Myocyte (in vitro differentiated cells): ENCODE measurements around the gene KLHL22. TPM values are rescaled to one million over a fixed set of nuclear protein-coding genes. Genes with fewer than 3 reads are reported as not detected.

ENCODE experiments used
- DNase-seq: peaks from one replicate; pipeline ENCODE4 v3.0.0-alpha.2; 2012; ENCODE audit warnings: low read depth
- total RNA-seq: library from RNA; depleted of rRNA; stranded (reverse); fragments of >200 nt; gene quantifications from 2 replicates; pipeline ENCODE4 v1.2.3, GENCODE V29; 2014

Gene KLHL22
- total RNA-seq, 1 donor from 2014 or later, result 31.5 TPM

DNA sequence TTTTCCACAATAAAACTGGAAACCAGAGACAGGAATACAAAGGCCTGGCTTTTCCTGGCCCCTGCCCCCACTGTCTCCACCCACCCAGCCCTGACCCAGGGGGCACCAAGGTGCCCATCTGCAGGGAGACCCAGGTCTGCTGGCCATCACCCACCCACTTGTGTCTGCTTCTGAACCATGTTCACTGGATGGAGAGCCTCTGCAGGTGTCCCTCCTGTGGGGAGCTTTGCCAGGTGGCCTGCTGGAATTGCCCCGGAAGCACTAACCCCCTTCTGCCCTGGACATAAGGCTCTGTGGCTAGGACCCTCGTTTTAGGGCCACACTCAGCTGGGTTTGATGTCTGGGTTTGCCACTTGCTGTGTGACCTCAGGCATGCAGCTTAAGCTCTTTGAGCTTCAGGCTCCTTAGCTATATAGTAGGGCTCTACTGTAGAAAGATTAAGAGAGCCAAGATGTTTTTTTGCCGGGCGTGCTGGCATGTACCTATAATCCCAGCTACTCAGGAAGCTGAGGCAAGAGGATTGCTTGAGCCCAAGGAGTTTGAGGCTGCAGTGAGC is 61.8 kb downstream of the KLHL22 start:
- DNase-seq, result no peak

DNA sequence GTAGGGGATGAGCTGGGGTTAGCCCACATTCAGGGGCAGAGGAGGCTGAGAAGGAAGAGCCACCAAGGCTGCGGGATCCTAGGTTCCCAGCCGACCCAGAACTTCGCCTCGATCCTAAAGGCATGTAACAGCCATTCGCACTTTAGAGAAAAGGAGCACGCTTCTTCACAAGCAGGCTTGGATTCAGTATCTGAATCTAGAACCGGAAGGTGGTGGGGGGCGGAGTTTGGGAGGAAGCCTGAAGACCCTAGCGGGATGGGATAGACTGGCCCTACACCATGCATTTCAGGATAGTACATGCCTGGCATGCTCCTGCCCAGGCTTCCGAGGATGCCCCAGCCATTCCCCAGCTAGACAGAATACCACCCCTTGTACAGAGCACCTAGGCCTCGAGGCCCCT is 62.4 kb downstream of the KLHL22 start:
- DNase-seq, result no peak

DNA sequence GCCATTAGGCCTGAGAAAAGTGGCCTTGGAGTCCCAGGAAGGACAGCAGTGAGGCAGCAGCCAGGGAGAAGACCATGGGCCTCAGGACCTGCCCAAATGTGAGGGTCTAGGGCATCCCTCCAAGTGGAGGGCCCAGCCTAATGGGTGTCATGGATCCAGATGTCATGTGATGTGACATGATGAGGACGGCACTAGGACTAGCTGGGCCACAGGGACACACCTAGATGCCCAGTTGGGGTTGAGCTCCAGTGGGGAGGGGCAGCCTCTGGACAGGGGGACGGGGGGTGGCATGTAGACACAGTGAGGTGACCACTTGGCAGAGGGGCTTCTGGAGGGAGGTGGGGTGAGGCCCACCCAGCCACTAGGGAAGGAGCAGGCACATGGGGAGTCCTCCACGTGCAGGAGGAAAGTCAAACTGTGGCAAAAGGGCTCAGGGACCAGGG is 63.3 kb downstream of the KLHL22 start:
- DNase-seq, result no peak

DNA sequence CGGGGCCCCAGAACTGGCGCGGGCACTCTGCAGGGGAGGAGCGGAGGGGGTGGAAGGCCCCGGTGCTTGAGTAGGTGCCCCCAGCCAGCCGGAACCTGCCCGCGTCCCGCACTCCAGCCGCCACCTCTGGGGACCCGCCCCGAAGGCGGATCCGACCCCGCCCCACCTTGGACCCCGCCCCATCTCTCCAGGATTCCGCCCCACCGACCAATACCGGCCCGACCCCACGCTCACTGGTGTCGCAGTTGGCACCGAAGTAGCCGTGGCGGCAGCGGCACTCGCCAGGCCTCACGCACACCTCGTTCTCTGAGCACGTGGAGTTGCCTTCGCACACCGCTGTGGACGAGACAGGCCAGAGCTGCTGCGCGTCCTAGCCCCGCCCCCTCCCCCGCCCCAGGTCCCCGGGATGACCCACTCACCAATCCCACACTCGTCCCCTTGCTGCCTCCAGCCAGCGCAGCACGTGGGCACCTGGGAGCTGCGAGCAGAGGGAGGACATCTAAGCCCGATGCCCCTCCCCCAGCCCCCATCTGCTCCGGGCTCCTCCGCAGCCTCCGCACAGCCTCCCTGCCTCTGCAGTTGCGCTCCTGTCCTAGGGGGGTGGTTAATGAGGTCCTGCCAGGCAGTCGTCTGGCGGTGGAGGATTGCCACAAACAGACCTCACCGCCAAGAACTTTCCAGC is 63.9 kb downstream of the KLHL22 start:
- DNase-seq, result no peak

DNA sequence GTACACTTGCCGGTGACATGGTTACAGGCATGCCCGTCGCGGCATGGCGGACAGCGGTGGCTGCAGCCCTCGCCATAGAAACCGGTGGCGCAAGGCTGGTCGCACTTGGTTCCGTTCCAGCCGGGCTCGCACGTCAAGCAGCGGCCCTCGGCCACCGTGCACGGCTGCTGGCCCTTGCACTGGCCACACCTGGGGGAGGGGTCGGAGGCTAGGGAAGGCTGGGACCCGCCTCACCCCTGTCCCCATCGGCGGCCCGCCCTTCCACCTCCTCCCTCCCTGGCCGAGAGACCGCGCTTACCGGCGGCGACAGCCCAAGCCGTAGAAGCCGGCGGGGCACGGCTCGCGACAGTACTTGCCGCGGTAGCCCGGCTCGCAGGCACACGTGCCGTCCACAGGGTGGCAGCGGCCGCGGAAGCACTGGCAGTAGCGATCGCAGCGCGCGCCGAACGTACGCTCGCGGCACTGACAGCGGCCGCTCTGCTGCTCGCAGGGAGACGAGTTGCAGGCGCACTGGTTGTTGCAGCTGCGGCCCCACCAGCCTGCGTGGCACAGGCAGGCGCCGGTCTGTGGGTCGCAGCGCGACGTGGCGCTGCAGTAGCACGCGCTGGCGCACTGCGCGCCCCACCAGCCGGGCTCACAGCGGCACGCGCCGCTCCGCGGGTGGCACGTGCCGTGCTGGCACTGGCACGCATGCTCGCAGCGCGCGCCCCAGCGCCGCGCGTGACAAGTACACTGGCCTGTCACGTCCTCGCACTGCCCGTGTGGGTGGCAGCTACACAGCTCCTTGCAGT is 64.7 kb downstream of the KLHL22 start:
- DNase-seq, result no peak

DNA sequence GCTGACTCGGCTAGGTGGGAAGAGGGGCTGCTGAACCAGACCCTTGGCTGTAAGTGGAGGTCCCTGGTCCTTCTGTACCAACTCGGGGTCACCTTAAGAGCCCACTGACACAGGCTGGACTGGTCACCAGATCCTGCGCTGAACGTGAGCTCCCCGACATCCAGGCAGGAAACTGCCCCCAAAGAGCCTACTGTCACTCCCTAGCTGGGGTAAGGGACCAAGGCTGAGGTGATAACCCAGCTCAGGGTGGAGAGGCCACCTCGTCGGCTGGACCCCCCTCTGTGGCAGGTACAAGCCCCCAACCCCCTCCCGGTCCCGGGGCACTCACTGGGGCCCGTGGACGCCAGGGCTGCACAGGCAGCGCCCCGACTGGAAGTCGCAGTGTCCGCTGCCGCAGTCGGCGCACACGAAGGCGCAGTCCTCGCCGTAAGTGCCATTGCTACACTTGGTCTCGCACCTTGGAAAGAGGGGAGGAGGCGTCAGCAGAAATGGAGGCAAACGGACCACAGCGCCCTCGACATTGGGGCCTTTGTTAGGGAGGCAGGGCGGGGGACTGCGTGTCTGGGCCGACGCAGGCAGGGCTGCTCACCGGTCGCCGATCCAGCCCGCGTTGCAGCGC is 65.4 kb downstream of the KLHL22 start:
- no peak for DNase-seq

DNA sequence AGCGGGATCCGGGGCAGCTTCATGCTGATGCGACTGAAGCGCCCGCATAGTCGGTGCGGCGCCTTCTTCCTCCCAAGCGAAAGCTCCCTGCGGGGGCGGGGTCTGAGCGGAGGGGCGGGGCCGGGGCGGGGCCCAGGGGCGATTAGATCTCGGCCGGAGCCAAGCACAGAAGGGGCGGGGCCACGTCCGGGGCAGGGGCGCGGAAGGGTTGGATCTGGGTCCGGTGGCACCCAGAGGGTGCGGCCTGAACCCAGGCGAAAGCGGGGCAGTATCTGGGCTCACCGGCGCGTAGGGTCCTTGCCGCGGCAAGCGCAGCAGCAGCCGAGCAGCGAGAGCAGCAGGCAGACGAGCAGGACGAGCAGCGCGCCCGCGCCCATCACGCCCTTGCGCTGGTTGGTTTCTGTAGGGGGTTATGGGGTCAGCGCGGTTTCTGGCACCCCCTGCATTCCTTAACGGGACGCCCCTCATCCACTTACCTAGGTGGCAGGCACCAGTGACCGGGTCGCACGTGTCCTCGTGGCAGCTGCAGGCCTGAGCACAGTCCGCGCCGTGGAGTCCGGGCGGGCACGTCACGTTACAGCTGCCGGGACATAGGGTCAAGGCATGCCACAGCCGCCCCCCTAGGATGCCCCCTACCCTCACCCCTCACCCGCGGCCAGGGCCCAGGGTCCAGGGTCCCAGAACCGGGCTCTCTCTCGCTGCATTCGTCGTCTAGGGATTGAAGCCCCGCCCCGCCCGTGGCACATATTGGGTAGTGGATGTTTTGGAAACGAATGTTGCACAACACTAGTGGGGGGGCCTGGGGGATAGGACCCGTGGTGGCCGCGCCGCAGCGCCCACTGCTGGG is 66.1 kb downstream of the KLHL22 start:
- no peak for DNase-seq

DNA sequence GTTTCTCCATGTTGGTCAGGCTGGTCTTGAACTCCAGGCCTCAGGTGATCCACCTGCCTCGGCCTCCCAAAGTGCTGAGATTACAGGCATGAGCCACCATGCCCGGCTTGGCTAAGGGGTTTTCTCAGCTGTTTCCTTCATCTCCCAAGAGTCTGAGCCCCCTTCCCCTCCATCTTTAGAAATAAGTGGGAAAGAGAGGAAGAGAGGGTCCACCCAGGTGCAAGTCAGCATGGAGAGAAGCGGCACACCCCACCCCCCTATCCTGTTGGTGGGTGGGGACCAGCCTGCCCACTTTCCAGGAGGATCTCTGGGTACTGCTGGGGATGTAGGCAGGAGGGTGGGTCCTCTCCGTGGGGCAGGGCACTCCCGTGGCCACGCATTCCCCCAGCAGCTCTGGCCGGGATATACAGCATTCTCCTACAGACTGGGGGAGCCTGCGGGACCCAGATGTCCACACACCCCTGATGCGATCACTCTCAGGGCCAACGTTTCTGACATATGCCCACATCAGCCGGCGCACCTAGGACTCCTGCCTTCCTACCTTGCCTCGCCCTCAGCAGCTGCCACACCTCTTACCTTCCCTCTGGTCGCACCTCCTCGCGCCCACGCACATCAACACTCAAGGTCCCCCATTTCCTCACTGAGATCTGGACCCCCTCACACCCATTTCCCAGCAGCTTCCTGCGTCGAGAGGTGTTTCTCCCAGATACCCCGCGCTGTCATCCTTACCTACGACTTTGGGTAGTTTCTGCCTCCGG is 66.9 kb downstream of the KLHL22 start:
- DNase-seq, result no peak

DNA sequence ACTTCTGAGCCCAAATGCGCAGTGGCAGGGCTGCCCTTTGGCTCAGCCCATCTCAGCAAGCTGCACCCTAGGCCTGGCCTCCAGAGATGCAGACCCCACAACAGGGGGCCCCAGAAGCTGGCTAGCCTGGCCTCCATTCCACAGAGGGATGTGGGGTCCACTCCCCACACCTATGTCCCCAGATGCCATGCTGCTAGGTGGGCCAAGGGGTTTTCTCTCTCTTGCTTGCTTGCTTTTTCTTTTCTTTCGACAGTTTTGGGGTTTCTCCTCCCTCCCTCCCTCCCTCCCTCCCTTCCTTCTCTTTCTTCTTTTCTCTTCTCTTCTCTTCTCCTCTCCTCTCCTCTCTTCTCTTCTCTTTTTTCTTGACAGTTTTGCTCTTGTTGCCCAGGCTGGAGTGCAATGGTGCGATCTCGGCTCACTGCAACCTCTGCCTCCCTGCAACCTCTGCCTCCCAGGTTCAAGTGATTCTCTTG is 67.6 kb downstream of the KLHL22 start:
- no peak for DNase-seq

DNA sequence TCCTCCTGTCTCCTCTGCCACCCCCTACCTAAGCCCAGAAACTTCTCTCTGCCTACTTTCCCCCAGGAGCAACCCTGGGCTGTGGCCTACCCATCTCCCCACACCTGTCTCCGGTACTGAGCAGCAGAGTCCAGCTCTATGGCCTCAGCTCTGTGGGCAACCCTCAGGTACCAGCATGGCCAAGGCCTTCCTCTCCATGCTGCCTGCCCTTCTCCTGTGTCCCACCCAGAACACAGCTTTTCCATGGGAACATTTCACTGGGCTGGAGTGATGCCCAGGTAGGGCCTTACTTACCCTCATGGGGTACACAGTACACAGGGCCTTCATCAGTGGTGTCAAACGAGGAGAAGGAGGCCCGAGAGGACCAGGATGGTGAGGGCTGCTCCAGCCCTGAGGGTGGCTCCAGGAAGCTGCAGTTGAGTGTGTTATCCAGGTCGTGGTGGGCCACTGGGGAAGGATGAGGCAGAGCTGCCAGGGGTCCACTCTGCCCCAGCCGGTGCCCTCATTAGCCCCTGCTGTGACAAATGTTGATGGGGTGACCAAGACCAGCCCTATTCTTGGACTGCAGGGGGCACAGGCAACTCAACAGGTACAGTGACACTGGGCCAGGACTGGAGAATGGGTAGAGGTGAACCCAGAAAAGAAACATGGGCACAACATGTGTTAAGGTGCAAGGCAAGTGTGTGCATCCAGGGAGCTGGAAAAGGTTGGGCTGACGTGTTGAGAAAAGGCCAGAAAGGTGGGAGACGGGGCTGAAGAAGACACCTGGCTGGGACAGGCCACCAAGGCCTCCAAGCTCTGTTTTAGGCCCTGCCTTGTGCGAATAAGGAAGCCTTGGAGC is 68.3 kb downstream of the KLHL22 start:
- no peak for DNase-seq

DNA sequence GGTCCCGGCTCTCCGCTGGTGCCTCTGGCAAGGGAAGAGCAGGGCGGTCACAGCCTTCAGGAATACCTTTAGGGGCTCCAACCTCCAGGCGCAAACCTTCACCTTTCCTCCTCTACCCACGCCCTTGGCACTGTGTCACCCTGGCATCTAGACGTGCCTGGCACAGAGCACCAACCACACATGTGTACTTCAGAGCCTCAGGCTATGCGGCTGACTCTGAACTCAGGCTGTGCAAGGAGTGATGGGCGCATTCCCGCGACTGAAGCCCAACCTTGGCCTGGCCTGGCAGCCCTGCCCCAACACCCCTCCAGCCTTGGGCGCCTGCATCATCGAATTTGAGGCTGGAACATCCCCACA is 69.4 kb downstream of the KLHL22 start:
- DNase-seq, result no peak

DNA sequence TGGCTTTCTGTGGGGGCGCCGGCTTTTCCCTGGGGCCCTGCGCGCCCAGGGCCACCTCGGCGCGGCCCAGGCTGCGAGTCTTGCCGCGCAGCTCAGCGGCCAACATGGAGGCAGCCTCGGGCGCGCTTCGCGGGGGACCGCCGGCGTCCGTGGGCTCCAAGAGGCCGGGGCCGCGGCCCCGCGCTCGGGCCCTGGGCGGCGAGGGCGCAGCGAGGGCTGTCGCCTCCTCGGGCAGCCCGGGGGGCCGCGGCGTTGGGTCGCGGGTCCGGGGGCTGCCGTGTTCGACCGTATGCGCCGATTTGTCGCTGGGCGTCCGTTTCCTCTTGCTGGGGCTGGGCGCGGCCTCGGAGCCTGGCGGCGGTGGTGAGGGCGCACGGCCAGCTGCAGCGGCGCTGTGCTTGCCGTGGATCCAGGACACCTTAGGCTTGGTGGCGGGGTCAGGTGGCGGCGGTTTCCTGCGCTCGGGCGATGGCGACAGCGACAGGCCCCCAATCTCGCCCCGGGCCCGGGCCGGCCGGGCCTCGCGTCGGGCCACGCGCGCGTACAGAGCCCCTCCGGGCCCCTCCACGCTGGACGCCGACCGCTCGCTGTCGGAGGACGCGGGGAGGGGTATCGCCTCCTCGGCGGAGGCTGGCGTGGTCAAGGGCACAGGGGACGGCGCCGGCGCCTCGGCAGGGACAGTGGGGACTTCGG is 69.9 kb downstream of the KLHL22 start:
- no peak for DNase-seq

DNA sequence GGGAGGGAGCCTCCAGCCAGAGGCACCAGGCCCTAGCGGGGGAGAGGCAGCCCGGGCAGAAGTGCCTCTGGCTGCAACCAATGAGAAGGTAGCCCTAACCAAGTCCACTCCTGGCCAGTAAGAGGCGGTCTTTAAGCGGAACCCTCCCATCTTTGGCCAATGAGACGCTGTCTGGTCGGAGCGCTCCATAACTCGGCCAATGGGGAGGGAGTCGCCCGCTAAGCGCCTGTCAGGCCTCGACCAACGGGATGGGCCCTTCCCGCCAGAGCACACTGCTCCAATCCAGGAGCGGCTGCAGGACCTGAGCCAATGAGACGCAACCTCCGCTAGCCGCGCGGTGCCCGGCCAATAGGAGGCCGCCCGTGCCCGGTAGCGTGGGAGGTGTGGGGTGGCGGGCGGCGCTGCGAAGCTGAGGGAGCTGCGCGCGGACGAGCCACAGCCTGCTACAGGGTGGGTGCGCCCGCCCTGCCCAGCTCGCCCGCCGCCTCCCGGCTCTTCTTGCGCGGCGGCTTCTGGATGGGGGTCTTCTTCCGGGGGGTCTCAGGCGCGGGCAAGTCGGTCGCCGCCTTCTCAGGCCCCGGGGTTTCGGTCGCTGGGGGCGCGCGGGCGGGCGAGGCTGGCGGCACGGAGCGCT is 70.5 kb downstream of the KLHL22 start:
- no peak for DNase-seq

DNA sequence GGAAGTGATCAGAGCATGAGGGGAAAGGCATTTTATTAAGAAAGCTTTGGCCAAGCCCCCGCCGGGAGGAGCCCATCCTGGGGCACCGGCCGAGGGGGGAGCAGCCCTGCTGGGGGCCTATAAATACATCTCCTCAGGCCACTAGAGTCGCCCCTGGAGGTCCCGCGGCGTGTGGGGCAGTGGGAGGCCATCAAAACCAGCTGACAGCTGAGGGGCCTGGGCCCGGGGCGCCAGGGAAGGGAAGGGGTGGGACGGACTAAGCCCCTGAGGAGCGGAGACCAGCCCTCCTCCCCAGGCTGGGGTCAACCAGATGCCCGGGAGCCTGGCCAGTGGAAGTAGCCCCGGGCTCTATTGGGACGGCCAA is 71.0 kb downstream of the KLHL22 start:
- no peak for DNase-seq

DNA sequence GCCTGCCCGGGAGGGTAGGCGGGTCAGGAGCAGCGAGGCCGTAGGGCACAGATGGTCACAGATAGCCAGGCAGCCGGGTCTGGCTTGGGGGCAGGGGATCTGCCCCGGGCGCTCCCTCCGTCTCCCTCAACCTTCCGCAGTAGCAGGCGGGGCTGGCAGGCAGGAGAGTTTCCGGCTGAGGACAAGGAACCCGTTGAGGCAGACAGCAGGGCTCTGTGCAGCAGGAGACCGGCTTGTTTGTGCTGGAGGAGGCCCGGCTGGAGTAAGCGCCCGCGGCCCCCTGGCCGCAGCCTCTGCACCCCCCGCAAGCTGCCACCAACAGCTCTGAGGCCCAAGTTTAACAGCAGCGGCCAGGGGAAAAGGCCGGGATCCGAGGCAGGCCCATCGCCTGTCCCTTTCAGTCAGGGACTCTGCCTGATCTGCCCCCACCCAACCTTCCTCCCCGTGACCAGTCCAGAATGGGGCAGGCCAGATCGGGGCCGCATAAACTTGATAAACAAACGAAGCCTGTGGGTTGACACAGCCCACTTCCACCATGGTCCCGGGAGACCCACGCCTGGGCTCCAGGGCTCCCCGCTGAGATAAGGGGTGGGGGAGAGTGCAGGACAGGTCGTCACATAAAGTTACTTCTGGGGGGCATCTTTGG is 71.6 kb downstream of the KLHL22 start:
- no peak for DNase-seq

DNA sequence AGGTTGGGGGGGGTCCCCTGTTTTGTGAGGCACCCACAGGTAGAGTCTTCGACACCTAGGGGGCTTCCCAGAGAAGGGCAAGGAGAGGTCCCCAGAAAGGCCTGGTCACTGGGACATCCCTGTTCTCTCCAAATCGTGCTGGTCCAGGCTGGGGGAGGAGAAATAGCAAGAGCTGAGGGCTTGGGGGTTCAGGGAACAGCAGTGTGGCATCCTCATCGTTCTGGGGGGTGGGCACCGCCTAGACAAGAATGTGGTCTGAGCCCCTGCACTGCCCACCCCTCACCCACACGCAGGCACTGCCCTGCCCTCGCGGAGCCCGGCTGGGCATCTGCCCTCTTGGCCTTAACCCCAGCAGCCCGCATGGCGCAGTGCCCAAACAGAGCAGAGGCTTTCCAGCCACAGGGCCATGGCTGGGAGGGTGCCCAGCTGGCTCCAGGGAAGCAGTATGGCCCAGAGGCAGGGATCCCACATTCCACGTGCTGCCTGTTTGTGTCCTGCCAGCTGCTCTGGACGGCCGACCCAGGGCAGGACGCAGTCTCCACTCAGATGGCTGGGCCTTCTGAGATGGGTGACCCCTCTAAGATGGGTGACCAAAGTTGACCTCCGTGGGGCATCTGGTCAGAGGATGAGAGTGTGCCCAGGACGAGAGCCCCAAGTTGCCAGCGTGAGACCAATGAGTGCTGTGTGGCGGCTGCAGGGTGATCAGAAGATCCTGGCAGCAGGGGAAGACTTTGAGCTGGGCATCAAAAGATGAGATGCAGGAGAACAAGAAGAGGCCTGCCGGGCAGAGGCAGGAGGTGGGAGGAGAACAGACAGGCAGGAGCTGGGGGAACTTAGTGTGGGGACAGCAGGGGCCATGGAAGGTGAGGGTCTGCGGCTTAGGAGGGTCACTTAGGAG is 72.3 kb downstream of the KLHL22 start:
- DNase-seq, result peak; percentile 90
